ENCODE data around the gene APLP2.

- TF ChIP-seq CTCF (conservative IDR thresholded peaks at IDR 0.05 in 1 of 2, IDR thresholded peaks at IDR 0.05 in 1 of 2; ENCODE audit: low read depth in 1 of 2, low read length in 2 of 2): no peak
- no peak for TF ChIP-seq EZH2 (IDR thresholded peaks at IDR 0.05; ENCODE audit: low read length, missing control alignments)
Measured at GRCh38 chr11:130144861-130145281, 75.2 kb downstream of the APLP2 start.
